A549 treated with RU486 at 1 μM for 4 hours (cell line): ENCODE measurements around the gene OR2L3. TPM values are rescaled to one million over a fixed set of nuclear protein-coding genes. Genes with fewer than 3 reads are reported as not detected.

Source experiments
- total RNA-seq: library from RNA; stranded (reverse); fragments of 200-300 nt; extraction: Qiagen RNA extraction; gene quantifications from 5 replicates; pipeline ENCODE4 v1.2.3, GENCODE V29; 2022; ENCODE audit warnings: low read depth

The OR2L3 gene, protein sequence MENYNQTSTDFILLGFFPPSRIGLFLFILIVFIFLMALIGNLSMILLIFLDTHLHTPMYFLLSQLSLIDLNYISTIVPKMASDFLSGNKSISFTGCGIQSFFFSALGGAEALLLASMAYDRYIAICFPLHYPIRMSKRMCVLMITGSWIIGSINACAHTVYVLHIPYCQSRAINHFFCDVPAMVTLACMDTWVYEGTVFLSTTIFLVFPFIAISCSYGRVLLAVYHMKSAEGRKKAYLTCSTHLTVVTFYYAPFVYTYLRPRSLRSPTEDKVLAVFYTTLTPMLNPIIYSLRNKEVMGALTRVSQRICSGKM
- total RNA-seq = not detected in 5 replicates

GRCh38 chr1:248046536-248046935, at the start of gene OR2L3:
TSS of gene OR2L3 (plus strand) at chr1:248046836. CDS start at chr1:248060682, 13,846 bp downstream.

GRCh38 chr1:248013229-248013710, 33.4 kb upstream of the OR2L3 start, which contains the start of gene OR2L5:
TSS of gene OR2L5 (plus strand) at chr1:248013660. CDS start at chr1:248021948, 8,288 bp downstream.

DNA sequence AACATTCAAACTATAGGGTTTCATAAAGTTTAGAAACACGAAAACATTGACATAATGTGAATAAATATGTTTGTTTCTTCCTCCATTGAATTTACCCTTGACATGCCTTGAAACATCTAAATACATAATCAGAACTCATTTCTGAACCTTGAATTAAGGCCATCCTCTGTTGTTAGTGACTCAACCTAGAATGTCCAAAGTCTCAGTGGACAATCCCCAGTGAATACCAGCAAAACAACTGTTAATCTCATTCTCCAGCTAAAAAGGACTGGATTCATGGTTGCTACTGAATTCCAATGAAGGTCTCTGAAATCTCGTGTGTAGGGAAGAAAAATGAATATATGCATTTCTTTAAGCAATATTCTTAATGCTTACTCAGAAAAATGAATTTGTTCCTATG, 16.9 kb upstream of the OR2L3 start, which contains the start of gene OR2L2:
Gene OR2L2, plus strand, starts transcription at position 301 of the 400 bp plus-strand sequence. CDS start 8,198 bp downstream, outside the sequence.

DNA sequence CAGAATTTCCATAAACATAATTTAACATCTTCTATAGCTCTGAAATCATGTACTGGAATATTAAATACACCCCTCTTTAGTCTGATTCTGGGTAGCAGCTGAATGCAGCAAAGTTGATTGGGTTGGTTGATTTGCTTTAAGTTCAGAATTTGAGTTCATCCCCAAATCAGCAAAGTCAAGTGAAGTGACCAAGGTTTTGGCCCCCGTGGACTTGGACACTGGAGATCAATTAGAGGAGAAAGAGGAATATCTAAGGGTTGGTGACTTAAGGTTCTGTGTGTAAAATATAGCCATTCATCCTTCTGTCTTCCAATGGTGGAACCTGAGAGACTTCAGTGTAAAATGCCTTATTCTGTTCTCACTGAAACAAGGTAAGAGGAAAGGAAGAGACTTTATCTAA, 48.2 kb downstream of the OR2L3 start, which contains the start of gene OR2L13:
Gene OR2L13, plus strand, starts transcription at position 301 of the 400 bp plus-strand sequence. CDS start 4,192 bp downstream, outside the sequence.

Other genes with a start within 250 kb of the OR2L3 start
- gene OR14A16, start 222.7 kb upstream of the OR2L3 start, total RNA-seq = not detected in 5 replicates
- gene OR11L1, start 204.9 kb upstream of the OR2L3 start, total RNA-seq = not detected in 5 replicates
- gene TRIM58, start 189.6 kb upstream of the OR2L3 start, total RNA-seq = not detected in 5 replicates
- not detected in 5 replicates for gene OR2W3, start 151.2 kb upstream of the OR2L3 start, total RNA-seq
- not detected in 5 replicates for gene OR2T8, start 126.6 kb upstream of the OR2L3 start, total RNA-seq
- not detected in 5 replicates for gene OR2AJ1, start 121.9 kb upstream of the OR2L3 start, total RNA-seq
- not detected in 5 replicates for gene OR2L8, start 98.0 kb upstream of the OR2L3 start, total RNA-seq
- not detected in 5 replicates for gene OR2AK2, start 81.6 kb upstream of the OR2L3 start, total RNA-seq
- not detected in 5 replicates for gene OR2L5, start 33.2 kb upstream of the OR2L3 start, total RNA-seq
- gene OR2L2, start 16.8 kb upstream of the OR2L3 start, total RNA-seq = 0.02 to 0.06 TPM in 2 of 5 replicates, not detected in the others
- gene OR2L13, start 48.3 kb downstream of the OR2L3 start, total RNA-seq = not detected in 5 replicates
- not detected in 5 replicates for gene OR2M5, start 98.3 kb downstream of the OR2L3 start, total RNA-seq
- not detected in 5 replicates for gene OR2M2, start 128.0 kb downstream of the OR2L3 start, total RNA-seq
- gene OR2M3, start 150.4 kb downstream of the OR2L3 start, total RNA-seq = not detected in 5 replicates
- gene OR2M4, start 184.6 kb downstream of the OR2L3 start, total RNA-seq = not detected in 5 replicates
- not detected in 5 replicates for gene OR2T33, start 231.1 kb downstream of the OR2L3 start, total RNA-seq